Liver (tissue), 9 donors: ENCODE results near the gene INPP4B. TPM values are rescaled to one million over a fixed set of nuclear protein-coding genes. Genes with fewer than 3 reads are reported as not detected.

Experiments
- DNase-seq: peaks from one replicate; pipeline ENCODE4 v3.0.0-alpha.2; 2017; ENCODE audit warnings: low spot score
- H3K27ac ChIP-seq, 2 donors: one replicate each; pipeline ENCODE4 v1.7.0; 2013; ENCODE audit warnings: inconsistent platforms in 2 of 2, low read length in 2 of 2, control low read depth in 1 of 2, low read depth in 1 of 2, mild to moderate bottlenecking in 1 of 2
- H3K27me3 ChIP-seq, 4 donors: one replicate each; pipeline versions ENCODE4 v1.6.1 to v1.7.0; 2013; ENCODE audit warnings: low read length in 3 of 4, inconsistent platforms in 1 of 4, mild to moderate bottlenecking in 1 of 4, moderate library complexity in 1 of 4; ENCODE audit not compliant: control insufficient read depth in 4 of 4, insufficient read depth in 4 of 4
- H3K36me3 ChIP-seq, 4 donors: one replicate each; pipeline versions ENCODE4 v1.6.1 to v1.7.0; 2013; ENCODE audit warnings: low read length in 3 of 4, mild to moderate bottlenecking in 3 of 4, low read depth in 1 of 4, moderate library complexity in 1 of 4; ENCODE audit not compliant: control insufficient read depth in 4 of 4, insufficient read depth in 3 of 4
- H3K4me1 ChIP-seq, 4 donors: one replicate each; pipeline versions ENCODE4 v1.6.1 to v1.7.0; 2013; ENCODE audit warnings: low read length in 3 of 4, mild to moderate bottlenecking in 3 of 4, moderate library complexity in 1 of 4; ENCODE audit not compliant: control insufficient read depth in 4 of 4, insufficient read depth in 4 of 4
- H3K4me3 ChIP-seq, 3 donors: one replicate each; pipeline versions ENCODE4 v1.6.1 to v1.7.0; 2013; ENCODE audit warnings: low read length in 3 of 3, control low read depth in 1 of 3, low read depth in 1 of 3, mild to moderate bottlenecking in 1 of 3
- H3K9ac ChIP-seq, 2 donors: one replicate each; pipeline ENCODE4 v1.7.0; 2013; ENCODE audit warnings: low read length in 2 of 2, mild to moderate bottlenecking in 2 of 2, moderate library complexity in 2 of 2, control low read depth in 1 of 2, low read depth in 1 of 2
- H3K9me3 ChIP-seq, 4 donors: one replicate each; pipeline versions ENCODE4 v1.6.1 to v1.7.0; 2013; ENCODE audit warnings: low read length in 3 of 4; ENCODE audit not compliant: control insufficient read depth in 4 of 4
- EGR1 ChIP-seq, 2 donors: IDR thresholded peaks; 2 replicates each; pipeline ENCODE4 v1.6.1; 2016 to 2018; ENCODE audit warnings: antibody characterized with exemption in 2 of 2, low read depth in 2 of 2
- FOXA1 ChIP-seq: IDR thresholded peaks from 2 replicates; pipeline ENCODE4 v1.6.1; 2016; ENCODE audit warnings: antibody characterized with exemption
- FOXA2 ChIP-seq: IDR thresholded peaks from 2 replicates; pipeline ENCODE4 v1.6.1; 2016; ENCODE audit warnings: antibody characterized with exemption
- GABPA ChIP-seq, 2 donors: IDR thresholded peaks in 1 of 2; conservative IDR thresholded peaks in 1 of 2; 2 replicates each; pipeline ENCODE4 v1.6.1; 2016; ENCODE audit warnings: antibody characterized with exemption in 2 of 2, mild to moderate bottlenecking in 1 of 2, moderate library complexity in 1 of 2
- HNF4A ChIP-seq, 2 donors: conservative IDR thresholded peaks; 2 replicates each; pipeline ENCODE4 v1.6.1; 2016; ENCODE audit warnings: antibody characterized with exemption in 2 of 2, mild to moderate bottlenecking in 2 of 2
- HNF4G ChIP-seq: IDR thresholded peaks from 2 replicates; pipeline ENCODE4 v1.6.1; 2016; ENCODE audit warnings: antibody characterized with exemption
- JUND ChIP-seq, 2 donors: IDR thresholded peaks; 2 replicates each; pipeline ENCODE4 v1.6.1; 2016; ENCODE audit warnings: antibody characterized with exemption in 2 of 2
- NR2F2 ChIP-seq: IDR thresholded peaks from 2 replicates; pipeline ENCODE4 v1.6.1; 2016; ENCODE audit warnings: antibody characterized with exemption
- RAD21 ChIP-seq, 2 donors: IDR thresholded peaks; 2 replicates each; pipeline ENCODE4 v1.6.1; 2016; ENCODE audit warnings: antibody characterized with exemption in 2 of 2, mild to moderate bottlenecking in 2 of 2
- RXRA ChIP-seq, 2 donors: IDR thresholded peaks; 2 replicates each; pipeline ENCODE4 v1.6.1; 2017 to 2018; ENCODE audit warnings: antibody characterized with exemption in 2 of 2, mild to moderate bottlenecking in 1 of 2
- SP1 ChIP-seq: IDR thresholded peaks from 2 replicates; pipeline ENCODE4 v1.6.1; 2018; ENCODE audit warnings: antibody characterized with exemption, mild to moderate bottlenecking
- TAF1 ChIP-seq: conservative IDR thresholded peaks from 2 replicates; pipeline ENCODE4 v1.6.1; 2016; ENCODE audit warnings: antibody characterized with exemption, mild to moderate bottlenecking
- YY1 ChIP-seq: IDR thresholded peaks from 2 replicates; pipeline ENCODE4 v1.6.1; 2016; ENCODE audit warnings: antibody characterized with exemption, mild to moderate bottlenecking
- WGBS: extraction: QIAGEN DNeasy Blood & Tissue Kit; methylation state at CpG from one replicate; pipeline ENCODE4 v1.1.7; 2013; 5-methylcytosine and 5-hydroxymethylcytosine counted together
- polyA plus RNA-seq, 2 donors: library from polyadenylated mRNA; stranded (reverse) in 1 of 2; unstranded in 1 of 2; fragments of 200-250 nt in 1 of 2; fragments of >200 nt in 1 of 2; fragmentation: Nextera tagmentation in 1 of 2; extraction: Ambion mirVana in 1 of 2; gene quantifications; one replicate each; pipeline versions ENCODE4 v1.2.1 to v1.2.3, GENCODE V29; 2013 to 2015
- total RNA-seq, 2 donors: library from RNA; depleted of rRNA; stranded (reverse); fragments of >200 nt; gene quantifications; one replicate each; pipeline ENCODE4 v1.2.3, GENCODE V29; 2014
- TF ChIP-seq, protein P1 (sequence below): fragments of 150-350 bp; IDR thresholded peaks from 2 replicates; pipeline ENCODE4 v1.5.1; 2017; ENCODE audit warnings: improper control_type of control experiment, low read depth, low read length; ENCODE audit not compliant: missing input control
- TF ChIP-seq, protein P2 (sequence below): IDR thresholded peaks from 2 replicates; pipeline ENCODE4 v1.6.1; 2016; ENCODE audit warnings: antibody characterized with exemption
- TF ChIP-seq, protein P3 (sequence below): IDR thresholded peaks from 2 replicates; pipeline ENCODE4 v1.6.1; 2016; ENCODE audit warnings: antibody characterized with exemption
- TF ChIP-seq, protein P4 (sequence below): IDR thresholded peaks from 2 replicates; pipeline ENCODE4 v1.6.1; 2016; ENCODE audit warnings: antibody characterized with exemption, mild to moderate bottlenecking
- TF ChIP-seq, protein P5 (sequence below): IDR thresholded peaks from 2 replicates; pipeline ENCODE4 v1.6.1; 2016; ENCODE audit warnings: antibody characterized with exemption
- donor health status: healthy.
- donor health status: healthy.
- donor health status: healthy.
- donor health status: healthy.
- donor health status: healthy.

The INPP4B gene
- total and polyA plus RNA-seq, 4 donors = 0.43 to 2.8 (median 1.6) TPM

DNA sequence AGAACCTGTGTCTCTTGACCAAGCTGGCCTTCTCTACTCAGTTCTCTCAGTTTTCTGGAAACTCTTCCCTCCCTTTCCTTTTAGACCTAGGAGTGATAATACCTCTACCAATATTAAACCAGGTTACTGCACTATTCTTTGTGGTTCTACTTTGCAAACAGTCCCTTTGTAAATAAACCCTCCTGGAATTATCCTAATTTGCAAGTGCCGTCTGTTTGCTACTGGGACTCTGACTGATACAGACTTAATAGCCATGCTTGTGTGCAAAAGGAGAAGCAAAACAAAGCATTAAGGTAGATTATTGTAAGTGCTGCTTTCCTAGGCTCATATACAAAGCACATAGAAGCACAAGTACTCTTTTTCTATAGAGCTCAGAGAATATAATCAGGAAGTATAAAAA lies 507.0 kb downstream of the INPP4B start:
- no peak for TF ChIP-seq JUND (IDR thresholded peaks at IDR 0.05)
- TF ChIP-seq, protein P1, sequence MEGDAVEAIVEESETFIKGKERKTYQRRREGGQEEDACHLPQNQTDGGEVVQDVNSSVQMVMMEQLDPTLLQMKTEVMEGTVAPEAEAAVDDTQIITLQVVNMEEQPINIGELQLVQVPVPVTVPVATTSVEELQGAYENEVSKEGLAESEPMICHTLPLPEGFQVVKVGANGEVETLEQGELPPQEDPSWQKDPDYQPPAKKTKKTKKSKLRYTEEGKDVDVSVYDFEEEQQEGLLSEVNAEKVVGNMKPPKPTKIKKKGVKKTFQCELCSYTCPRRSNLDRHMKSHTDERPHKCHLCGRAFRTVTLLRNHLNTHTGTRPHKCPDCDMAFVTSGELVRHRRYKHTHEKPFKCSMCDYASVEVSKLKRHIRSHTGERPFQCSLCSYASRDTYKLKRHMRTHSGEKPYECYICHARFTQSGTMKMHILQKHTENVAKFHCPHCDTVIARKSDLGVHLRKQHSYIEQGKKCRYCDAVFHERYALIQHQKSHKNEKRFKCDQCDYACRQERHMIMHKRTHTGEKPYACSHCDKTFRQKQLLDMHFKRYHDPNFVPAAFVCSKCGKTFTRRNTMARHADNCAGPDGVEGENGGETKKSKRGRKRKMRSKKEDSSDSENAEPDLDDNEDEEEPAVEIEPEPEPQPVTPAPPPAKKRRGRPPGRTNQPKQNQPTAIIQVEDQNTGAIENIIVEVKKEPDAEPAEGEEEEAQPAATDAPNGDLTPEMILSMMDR = no peak
- no peak for TF ChIP-seq YY1
- TF ChIP-seq RAD21 (IDR thresholded peaks at IDR 0.05) = no peak
- TF ChIP-seq, protein P2, sequence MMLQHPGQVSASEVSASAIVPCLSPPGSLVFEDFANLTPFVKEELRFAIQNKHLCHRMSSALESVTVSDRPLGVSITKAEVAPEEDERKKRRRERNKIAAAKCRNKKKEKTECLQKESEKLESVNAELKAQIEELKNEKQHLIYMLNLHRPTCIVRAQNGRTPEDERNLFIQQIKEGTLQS = no peak
- TF ChIP-seq SP1 = no peak
- no peak for TF ChIP-seq TAF1
- TF ChIP-seq, protein P3, sequence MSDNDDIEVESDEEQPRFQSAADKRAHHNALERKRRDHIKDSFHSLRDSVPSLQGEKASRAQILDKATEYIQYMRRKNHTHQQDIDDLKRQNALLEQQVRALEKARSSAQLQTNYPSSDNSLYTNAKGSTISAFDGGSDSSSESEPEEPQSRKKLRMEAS = no peak
- no peak for TF ChIP-seq HNF4A (conservative IDR thresholded peaks at IDR 0.05)
- TF ChIP-seq, protein P4, sequence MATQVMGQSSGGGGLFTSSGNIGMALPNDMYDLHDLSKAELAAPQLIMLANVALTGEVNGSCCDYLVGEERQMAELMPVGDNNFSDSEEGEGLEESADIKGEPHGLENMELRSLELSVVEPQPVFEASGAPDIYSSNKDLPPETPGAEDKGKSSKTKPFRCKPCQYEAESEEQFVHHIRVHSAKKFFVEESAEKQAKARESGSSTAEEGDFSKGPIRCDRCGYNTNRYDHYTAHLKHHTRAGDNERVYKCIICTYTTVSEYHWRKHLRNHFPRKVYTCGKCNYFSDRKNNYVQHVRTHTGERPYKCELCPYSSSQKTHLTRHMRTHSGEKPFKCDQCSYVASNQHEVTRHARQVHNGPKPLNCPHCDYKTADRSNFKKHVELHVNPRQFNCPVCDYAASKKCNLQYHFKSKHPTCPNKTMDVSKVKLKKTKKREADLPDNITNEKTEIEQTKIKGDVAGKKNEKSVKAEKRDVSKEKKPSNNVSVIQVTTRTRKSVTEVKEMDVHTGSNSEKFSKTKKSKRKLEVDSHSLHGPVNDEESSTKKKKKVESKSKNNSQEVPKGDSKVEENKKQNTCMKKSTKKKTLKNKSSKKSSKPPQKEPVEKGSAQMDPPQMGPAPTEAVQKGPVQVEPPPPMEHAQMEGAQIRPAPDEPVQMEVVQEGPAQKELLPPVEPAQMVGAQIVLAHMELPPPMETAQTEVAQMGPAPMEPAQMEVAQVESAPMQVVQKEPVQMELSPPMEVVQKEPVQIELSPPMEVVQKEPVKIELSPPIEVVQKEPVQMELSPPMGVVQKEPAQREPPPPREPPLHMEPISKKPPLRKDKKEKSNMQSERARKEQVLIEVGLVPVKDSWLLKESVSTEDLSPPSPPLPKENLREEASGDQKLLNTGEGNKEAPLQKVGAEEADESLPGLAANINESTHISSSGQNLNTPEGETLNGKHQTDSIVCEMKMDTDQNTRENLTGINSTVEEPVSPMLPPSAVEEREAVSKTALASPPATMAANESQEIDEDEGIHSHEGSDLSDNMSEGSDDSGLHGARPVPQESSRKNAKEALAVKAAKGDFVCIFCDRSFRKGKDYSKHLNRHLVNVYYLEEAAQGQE = no peak
- no peak for TF ChIP-seq FOXA2
- TF ChIP-seq RXRA (IDR thresholded peaks at IDR 0.05) = no peak
- TF ChIP-seq HNF4G = no peak
- TF ChIP-seq FOXA1 = no peak
- TF ChIP-seq, protein P5, sequence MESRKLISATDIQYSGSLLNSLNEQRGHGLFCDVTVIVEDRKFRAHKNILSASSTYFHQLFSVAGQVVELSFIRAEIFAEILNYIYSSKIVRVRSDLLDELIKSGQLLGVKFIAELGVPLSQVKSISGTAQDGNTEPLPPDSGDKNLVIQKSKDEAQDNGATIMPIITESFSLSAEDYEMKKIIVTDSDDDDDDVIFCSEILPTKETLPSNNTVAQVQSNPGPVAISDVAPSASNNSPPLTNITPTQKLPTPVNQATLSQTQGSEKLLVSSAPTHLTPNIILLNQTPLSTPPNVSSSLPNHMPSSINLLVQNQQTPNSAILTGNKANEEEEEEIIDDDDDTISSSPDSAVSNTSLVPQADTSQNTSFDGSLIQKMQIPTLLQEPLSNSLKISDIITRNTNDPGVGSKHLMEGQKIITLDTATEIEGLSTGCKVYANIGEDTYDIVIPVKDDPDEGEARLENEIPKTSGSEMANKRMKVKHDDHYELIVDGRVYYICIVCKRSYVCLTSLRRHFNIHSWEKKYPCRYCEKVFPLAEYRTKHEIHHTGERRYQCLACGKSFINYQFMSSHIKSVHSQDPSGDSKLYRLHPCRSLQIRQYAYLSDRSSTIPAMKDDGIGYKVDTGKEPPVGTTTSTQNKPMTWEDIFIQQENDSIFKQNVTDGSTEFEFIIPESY = no peak
- TF ChIP-seq EGR1 (IDR thresholded peaks at IDR 0.05; ENCODE audit: low read depth in 2 of 2) = no peak
- no peak for TF ChIP-seq GABPA (IDR thresholded peaks at IDR 0.05 in 1 of 2, conservative IDR thresholded peaks at IDR 0.05 in 1 of 2)
- TF ChIP-seq NR2F2 = no peak
- no peaks in the 10 kb centered on the region for H3K4me1 ChIP-seq
- 51% methylated on average over 1 of the region's 1 CpG for WGBS
- peaks cover 0 to 2% (median 0%) of the 10 kb centered on the region in 4 donors for H3K9me3 ChIP-seq
- no peak overlapping the region for H3K9ac ChIP-seq
- no peak for DNase-seq
- H3K4me3 ChIP-seq = no peak overlapping the region
- H3K36me3 ChIP-seq = no peaks in the 10 kb centered on the region
- H3K27ac ChIP-seq = no peak overlapping the region
- H3K27me3 ChIP-seq = no peaks in the 10 kb centered on the region
